GM19395 (cell line): Measurements from ENCODE around the gene SSTR3.

Source experiments
- ATAC-seq: cut with Tn5 transposase; IDR thresholded peaks from one replicate; pipeline ENCODE4 v1.9.1; 2021; ENCODE audit warnings: mild to moderate bottlenecking, moderate library complexity; ENCODE audit not compliant: unreplicated experiment

The SSTR3 gene

GRCh38 chr22:37169947-37170688 is 42.2 kb downstream of the SSTR3 start:
- no peak for ATAC-seq

GRCh38 chr22:37169406-37169805 is 42.9 kb downstream of the SSTR3 start:
- no peak for ATAC-seq

- ATAC-seq: no peak
These were observed 44.2 kb downstream of the SSTR3 start for GRCh38 chr22:37167981-37168647.

GRCh38 chr22:37167176-37167980 is 44.9 kb downstream of the SSTR3 start:
- ATAC-seq: no peak

- ATAC-seq: no peak
These were observed 45.6 kb downstream of the SSTR3 start for GRCh38 chr22:37166675-37167066.

- no peak for ATAC-seq
These were observed 46.2 kb downstream of the SSTR3 start for GRCh38 chr22:37165940-37166674.

- no peak for ATAC-seq
These were observed 47.2 kb downstream of the SSTR3 start for GRCh38 chr22:37165066-37165465.

- no peak for ATAC-seq
These were observed 47.8 kb downstream of the SSTR3 start for GRCh38 chr22:37164505-37164887.

GRCh38 chr22:37163575-37164504 is 48.4 kb downstream of the SSTR3 start:
- peak; percentile 31 for ATAC-seq

- no peak for ATAC-seq
These were observed 49.2 kb downstream of the SSTR3 start for GRCh38 chr22:37163096-37163489.

GRCh38 chr22:37162221-37163095 is 49.8 kb downstream of the SSTR3 start:
- ATAC-seq: peak; percentile 61

- no peak for ATAC-seq
These were observed 50.8 kb downstream of the SSTR3 start for GRCh38 chr22:37161443-37161842.

GRCh38 chr22:37160027-37160426 is 52.2 kb downstream of the SSTR3 start:
- ATAC-seq: no peak

- ATAC-seq: no peak
These were observed 53.4 kb downstream of the SSTR3 start for GRCh38 chr22:37158963-37159290.

GRCh38 chr22:37157516-37158285 is 54.6 kb downstream of the SSTR3 start:
- no peak for ATAC-seq

- no peak for ATAC-seq
These were observed 55.4 kb downstream of the SSTR3 start for GRCh38 chr22:37156686-37157435.

GRCh38 chr22:37155971-37156370 is 56.3 kb downstream of the SSTR3 start:
- no peak for ATAC-seq
